ENCODE data around the gene PRIMA1.
"Not testable (repeated sequence)": the region's sequence is repeated elsewhere in the genome, so short reads cannot be mapped to it uniquely, and the experiment has no call there.

Gene PRIMA1

GRCh38 chr14:93811020-93811419, 22.7 kb upstream of the PRIMA1 start:
- no peak overlapping the region for H2BK12ac ChIP-seq (ENCODE audit: low read length in 2 of 2)
- no peak overlapping the region for H2AK5ac ChIP-seq (ENCODE audit: low read length, severe bottlenecking)
- no peak overlapping the region for H3K4ac ChIP-seq (ENCODE audit: low read depth in 1 of 2, low read length in 2 of 2)
- no peak overlapping the region for H3K4me2 ChIP-seq (ENCODE audit: low read length, poor library complexity, severe bottlenecking)
- H3K4me1 ChIP-seq (ENCODE audit: control insufficient read depth, insufficient read depth, low read depth, low read length) = no peaks in the 10 kb centered on the region
- H4K91ac ChIP-seq (ENCODE audit: low read length) = no peak overlapping the region
- no peak overlapping the region for H3K4me3 ChIP-seq (ENCODE audit: insufficient read depth in 1 of 2, low read depth in 1 of 2, low read length in 2 of 2)
- no peak overlapping the region for H2BK120ac ChIP-seq (ENCODE audit: low read depth, low read length)
- H3K27me3 ChIP-seq (ENCODE audit: control insufficient read depth in 1 of 2, insufficient read depth in 1 of 2, low read length in 2 of 2) = no peaks in the 10 kb centered on the region
- peaks cover 27% of the 10 kb centered on the region for H3K9me3 ChIP-seq (ENCODE audit: control insufficient read depth, low read length)
- H2BK5ac ChIP-seq (ENCODE audit: low read depth, low read length, poor library complexity, severe bottlenecking) = no peak overlapping the region
- H3K9ac ChIP-seq (ENCODE audit: low read length) = no peak overlapping the region
- no peaks in the 10 kb centered on the region for H3K36me3 ChIP-seq (ENCODE audit: control insufficient read depth in 1 of 2, insufficient read depth in 2 of 2, low read depth in 1 of 2, low read length in 2 of 2)
- H2AFZ ChIP-seq (ENCODE audit: low read depth, low read length) = no peak overlapping the region
- H3K23ac ChIP-seq (ENCODE audit: low read length in 2 of 2) = no peak overlapping the region
- H2BK15ac ChIP-seq (ENCODE audit: low read depth, poor library complexity, severe bottlenecking) = no peak overlapping the region
- 100% methylated on average over 1 of the region's 1 CpG for WGBS
- no peak overlapping the region for H3K27ac ChIP-seq (ENCODE audit: low read length, poor library complexity, severe bottlenecking)
- DNase-seq = no peak
- no peaks in the 10 kb centered on the region for H3K79me1 ChIP-seq (replicated peaks; ENCODE audit: low read length, poor library complexity, severe bottlenecking)
- no peak overlapping the region for H3K18ac ChIP-seq (ENCODE audit: low read depth in 1 of 2, low read length in 2 of 2)
- H3K14ac ChIP-seq (ENCODE audit: low read length in 2 of 2) = no peak overlapping the region
- H4K8ac ChIP-seq (ENCODE audit: low read length) = no peak overlapping the region

GRCh38 chr14:93809491-93810420, 21.5 kb upstream of the PRIMA1 start:
- H2AFZ ChIP-seq (ENCODE audit: low read depth, low read length); H4K91ac ChIP-seq (ENCODE audit: low read length); H3K14ac ChIP-seq (ENCODE audit: low read length in 2 of 2); H3K4me1 ChIP-seq (ENCODE audit: control insufficient read depth, insufficient read depth, low read depth, low read length); H3K9ac ChIP-seq (ENCODE audit: low read length); H2BK15ac ChIP-seq (ENCODE audit: low read depth, poor library complexity, severe bottlenecking); H3K4ac ChIP-seq (ENCODE audit: low read depth in 1 of 2, low read length in 2 of 2); H4K8ac ChIP-seq (ENCODE audit: low read length); H3K23ac ChIP-seq (ENCODE audit: low read length in 2 of 2); H3K36me3 ChIP-seq (ENCODE audit: control insufficient read depth in 1 of 2, insufficient read depth in 2 of 2, low read depth in 1 of 2, low read length in 2 of 2); H3K4me3 ChIP-seq (ENCODE audit: insufficient read depth in 1 of 2, low read depth in 1 of 2, low read length in 2 of 2); H3K79me1 ChIP-seq (replicated peaks; ENCODE audit: low read length, poor library complexity, severe bottlenecking); H3K4me2 ChIP-seq (ENCODE audit: low read length, poor library complexity, severe bottlenecking); H3K18ac ChIP-seq (ENCODE audit: low read depth in 1 of 2, low read length in 2 of 2); H2BK12ac ChIP-seq (ENCODE audit: low read length in 2 of 2); H3K27ac ChIP-seq (ENCODE audit: low read length, poor library complexity, severe bottlenecking); DNase-seq; H2BK5ac ChIP-seq (ENCODE audit: low read depth, low read length, poor library complexity, severe bottlenecking); H2AK5ac ChIP-seq (ENCODE audit: low read length, severe bottlenecking); H3K27me3 ChIP-seq (ENCODE audit: control insufficient read depth in 1 of 2, insufficient read depth in 1 of 2, low read length in 2 of 2); H2BK120ac ChIP-seq (ENCODE audit: low read depth, low read length): not testable (repeated sequence)
- WGBS = 72% methylated on average over 4 of the region's 6 CpGs
- H3K9me3 ChIP-seq (ENCODE audit: control insufficient read depth, low read length) = peaks cover 18% of the 10 kb centered on the region

- DNase-seq = no peak
- no peak overlapping the region for H3K14ac ChIP-seq (ENCODE audit: low read length in 2 of 2)
- H3K4me1 ChIP-seq (ENCODE audit: control insufficient read depth, insufficient read depth, low read depth, low read length) = no peaks in the 10 kb centered on the region
- H2BK12ac ChIP-seq (ENCODE audit: low read length in 2 of 2) = no peak overlapping the region
- no peak overlapping the region for H2BK5ac ChIP-seq (ENCODE audit: low read depth, low read length, poor library complexity, severe bottlenecking)
- no peak overlapping the region for H3K23ac ChIP-seq (ENCODE audit: low read length in 2 of 2)
- no peak overlapping the region for H2BK15ac ChIP-seq (ENCODE audit: low read depth, poor library complexity, severe bottlenecking)
- H2AK5ac ChIP-seq (ENCODE audit: low read length, severe bottlenecking) = no peak overlapping the region
- H3K4me3 ChIP-seq (ENCODE audit: insufficient read depth in 1 of 2, low read depth in 1 of 2, low read length in 2 of 2) = no peak overlapping the region
- no peak overlapping the region for H4K91ac ChIP-seq (ENCODE audit: low read length)
- no peak overlapping the region for H3K4ac ChIP-seq (ENCODE audit: low read depth in 1 of 2, low read length in 2 of 2)
- H3K18ac ChIP-seq (ENCODE audit: low read depth in 1 of 2, low read length in 2 of 2) = no peak overlapping the region
- no peaks in the 10 kb centered on the region for H3K9me3 ChIP-seq (ENCODE audit: control insufficient read depth, low read length)
- WGBS = 40% methylated on average over 9 of the region's 9 CpGs
- no peak overlapping the region for H2BK120ac ChIP-seq (ENCODE audit: low read depth, low read length)
- H3K36me3 ChIP-seq (ENCODE audit: control insufficient read depth in 1 of 2, insufficient read depth in 2 of 2, low read depth in 1 of 2, low read length in 2 of 2) = no peaks in the 10 kb centered on the region
- H3K27me3 ChIP-seq (ENCODE audit: control insufficient read depth in 1 of 2, insufficient read depth in 1 of 2, low read length in 2 of 2) = no peaks in the 10 kb centered on the region
- no peak overlapping the region for H3K9ac ChIP-seq (ENCODE audit: low read length)
- no peaks in the 10 kb centered on the region for H3K79me1 ChIP-seq (replicated peaks; ENCODE audit: low read length, poor library complexity, severe bottlenecking)
- no peak overlapping the region for H4K8ac ChIP-seq (ENCODE audit: low read length)
- no peak overlapping the region for H3K4me2 ChIP-seq (ENCODE audit: low read length, poor library complexity, severe bottlenecking)
- no peak overlapping the region for H2AFZ ChIP-seq (ENCODE audit: low read depth, low read length)
- no peak overlapping the region for H3K27ac ChIP-seq (ENCODE audit: low read length, poor library complexity, severe bottlenecking)
Observed at GRCh38 chr14:93804654-93805053, 16.4 kb upstream of the PRIMA1 start.

- no peak overlapping the region for H3K4me3 ChIP-seq (ENCODE audit: insufficient read depth in 1 of 2, low read depth in 1 of 2, low read length in 2 of 2)
- H3K4me2 ChIP-seq (ENCODE audit: low read length, poor library complexity, severe bottlenecking) = no peak overlapping the region
- H2BK5ac ChIP-seq (ENCODE audit: low read depth, low read length, poor library complexity, severe bottlenecking) = no peak overlapping the region
- no peak overlapping the region for H3K4ac ChIP-seq (ENCODE audit: low read depth in 1 of 2, low read length in 2 of 2)
- H3K79me1 ChIP-seq (replicated peaks; ENCODE audit: low read length, poor library complexity, severe bottlenecking) = no peaks in the 10 kb centered on the region
- no peak overlapping the region for H2AFZ ChIP-seq (ENCODE audit: low read depth, low read length)
- no peaks in the 10 kb centered on the region for H3K4me1 ChIP-seq (ENCODE audit: control insufficient read depth, insufficient read depth, low read depth, low read length)
- H2AK5ac ChIP-seq (ENCODE audit: low read length, severe bottlenecking) = no peak overlapping the region
- no peak overlapping the region for H3K23ac ChIP-seq (ENCODE audit: low read length in 2 of 2)
- no peaks in the 10 kb centered on the region for H3K27me3 ChIP-seq (ENCODE audit: control insufficient read depth in 1 of 2, insufficient read depth in 1 of 2, low read length in 2 of 2)
- H3K27ac ChIP-seq (ENCODE audit: low read length, poor library complexity, severe bottlenecking) = no peak overlapping the region
- H3K9me3 ChIP-seq (ENCODE audit: control insufficient read depth, low read length) = no peaks in the 10 kb centered on the region
- no peak overlapping the region for H4K8ac ChIP-seq (ENCODE audit: low read length)
- H3K18ac ChIP-seq (ENCODE audit: low read depth in 1 of 2, low read length in 2 of 2) = no peak overlapping the region
- no peak overlapping the region for H2BK15ac ChIP-seq (ENCODE audit: low read depth, poor library complexity, severe bottlenecking)
- no peak overlapping the region for H2BK120ac ChIP-seq (ENCODE audit: low read depth, low read length)
- DNase-seq = no peak
- no peaks in the 10 kb centered on the region for H3K36me3 ChIP-seq (ENCODE audit: control insufficient read depth in 1 of 2, insufficient read depth in 2 of 2, low read depth in 1 of 2, low read length in 2 of 2)
- peak overlapping the region; percentile 38 for H3K9ac ChIP-seq (ENCODE audit: low read length)
- H3K14ac ChIP-seq (ENCODE audit: low read length in 2 of 2) = no peak overlapping the region
- H4K91ac ChIP-seq (ENCODE audit: low read length) = no peak overlapping the region
- WGBS = 78% methylated on average over 8 of the region's 15 CpGs
- H2BK12ac ChIP-seq (ENCODE audit: low read length in 2 of 2) = no peak overlapping the region
Observed at GRCh38 chr14:93803408-93804318, 15.4 kb upstream of the PRIMA1 start.

Data from mesenchymal stem cell (in vitro differentiated cells and primary cell).